GM19240 (cell line): ENCODE results near the gene MPP2.
"Not testable (repeated sequence)": the region's sequence is repeated elsewhere in the genome, so short reads cannot be mapped to it uniquely, and the experiment has no call there.

Experiments
- DNase-seq: peaks from one replicate; pipeline ENCODE4 v3.0.0; 2011; ENCODE audit warnings: low spot score; ENCODE audit not compliant: insufficient read length

The MPP2 gene

GRCh38 chr17:43907425-43907981 lies at the start of gene MPP2:
MPP2 (minus strand) TSS chr17:43907536; CDS start chr17:43904460, 3,076 bp downstream.
- no peak for DNase-seq

- no peak for DNase-seq
Measured at GRCh38 chr17:43956222-43956621, 48.9 kb upstream of the MPP2 start.

GRCh38 chr17:43953746-43954145 lies 46.4 kb upstream of the MPP2 start, which contains the start of gene PYY:
PYY (minus strand) TSS chr17:43953940; CDS start chr17:43953483, 457 bp downstream.
- DNase-seq = no peak

GRCh38 chr17:43952724-43953666 lies 45.7 kb upstream of the MPP2 start:
- DNase-seq = no peak

- DNase-seq = no peak
Measured at GRCh38 chr17:43952351-43952723, 45.0 kb upstream of the MPP2 start.

GRCh38 chr17:43951750-43952149 lies 44.4 kb upstream of the MPP2 start:
- no peak for DNase-seq

- DNase-seq = no peak
Measured at GRCh38 chr17:43950554-43950953, 43.2 kb upstream of the MPP2 start.

- no peak for DNase-seq
Measured at GRCh38 chr17:43949781-43950180, 42.4 kb upstream of the MPP2 start.

- no peak for DNase-seq
Measured at GRCh38 chr17:43946781-43947180, 39.4 kb upstream of the MPP2 start.

- DNase-seq = no peak
Measured at GRCh38 chr17:43945074-43945829, 37.9 kb upstream of the MPP2 start.

- no peak for DNase-seq
Measured at GRCh38 chr17:43942051-43942685, 34.8 kb upstream of the MPP2 start, which contains the start of gene PPY. PPY (minus strand) TSS chr17:43942476; CDS start chr17:43941654, 822 bp downstream.

GRCh38 chr17:43940630-43941029 lies 33.3 kb upstream of the MPP2 start:
- no peak for DNase-seq

GRCh38 chr17:43939886-43940285 lies 32.5 kb upstream of the MPP2 start:
- DNase-seq = no peak

- DNase-seq = not testable (repeated sequence)
Measured at GRCh38 chr17:43939452-43939851, 32.1 kb upstream of the MPP2 start.

- DNase-seq = no peak
Measured at GRCh38 chr17:43938838-43939182, 31.5 kb upstream of the MPP2 start.

- no peak for DNase-seq
Measured at GRCh38 chr17:43936434-43936833, 29.1 kb upstream of the MPP2 start.

GRCh38 chr17:43935926-43936261 lies 28.6 kb upstream of the MPP2 start:
- no peak for DNase-seq

- DNase-seq = no peak
Measured at GRCh38 chr17:43935204-43935925, 28.0 kb upstream of the MPP2 start.

GRCh38 chr17:43932923-43933322 lies 25.6 kb upstream of the MPP2 start:
- DNase-seq = no peak

- no peak for DNase-seq
Measured at GRCh38 chr17:43932357-43932756, 25.0 kb upstream of the MPP2 start.

GRCh38 chr17:43931062-43931571 lies 23.8 kb upstream of the MPP2 start:
- DNase-seq = no peak
